ENCODE data around the gene ZNF710.

DNA sequence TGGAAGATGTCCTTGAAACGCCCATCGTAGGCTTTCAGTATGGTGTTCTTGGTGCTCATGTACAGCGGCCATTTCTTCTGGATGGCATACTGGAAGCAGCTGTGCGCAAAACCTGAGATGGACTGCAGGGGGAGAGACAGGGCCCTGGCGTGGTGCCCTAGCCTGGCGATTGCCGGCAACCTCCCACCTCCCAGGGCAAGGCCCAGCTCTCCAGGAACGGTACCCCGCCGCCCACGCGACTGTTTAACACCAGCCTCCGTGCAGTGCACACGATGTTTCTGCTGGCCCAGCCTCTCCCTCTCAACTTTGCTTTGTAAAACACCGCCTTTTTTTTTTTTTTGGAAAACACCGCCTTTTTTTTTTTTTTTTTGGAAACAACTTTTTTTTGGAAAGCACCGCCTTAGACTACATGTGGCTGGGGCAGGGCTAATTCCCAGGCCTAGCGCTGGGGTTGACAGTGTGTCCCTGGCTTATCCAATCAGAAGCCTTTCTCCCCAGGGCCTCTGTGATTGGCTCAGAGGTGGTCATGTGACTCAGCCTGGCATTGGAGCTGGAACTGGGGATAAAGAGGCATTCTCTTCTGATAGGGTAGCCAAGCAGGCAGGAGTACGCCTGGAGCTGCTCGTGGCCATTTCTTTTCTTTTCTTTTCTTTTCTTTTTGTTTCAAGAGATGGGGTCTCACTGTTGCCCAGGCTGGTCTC lies 86.5 kb downstream of the ZNF710 start:
- TF ChIP-seq CTCF (IDR thresholded peaks at IDR 0.05) (no peak), POLR2A (IDR thresholded peaks at IDR 0.05) (no peak)
